Midbrain (tissue), 1 donor: ENCODE measurements around the gene CENPM.

ENCODE experiments used
- DNase-seq: peaks from one replicate; lab custom pipeline; 2025; lab: John Stamatoyannopoulos, UW

CENPM gene

DNA sequence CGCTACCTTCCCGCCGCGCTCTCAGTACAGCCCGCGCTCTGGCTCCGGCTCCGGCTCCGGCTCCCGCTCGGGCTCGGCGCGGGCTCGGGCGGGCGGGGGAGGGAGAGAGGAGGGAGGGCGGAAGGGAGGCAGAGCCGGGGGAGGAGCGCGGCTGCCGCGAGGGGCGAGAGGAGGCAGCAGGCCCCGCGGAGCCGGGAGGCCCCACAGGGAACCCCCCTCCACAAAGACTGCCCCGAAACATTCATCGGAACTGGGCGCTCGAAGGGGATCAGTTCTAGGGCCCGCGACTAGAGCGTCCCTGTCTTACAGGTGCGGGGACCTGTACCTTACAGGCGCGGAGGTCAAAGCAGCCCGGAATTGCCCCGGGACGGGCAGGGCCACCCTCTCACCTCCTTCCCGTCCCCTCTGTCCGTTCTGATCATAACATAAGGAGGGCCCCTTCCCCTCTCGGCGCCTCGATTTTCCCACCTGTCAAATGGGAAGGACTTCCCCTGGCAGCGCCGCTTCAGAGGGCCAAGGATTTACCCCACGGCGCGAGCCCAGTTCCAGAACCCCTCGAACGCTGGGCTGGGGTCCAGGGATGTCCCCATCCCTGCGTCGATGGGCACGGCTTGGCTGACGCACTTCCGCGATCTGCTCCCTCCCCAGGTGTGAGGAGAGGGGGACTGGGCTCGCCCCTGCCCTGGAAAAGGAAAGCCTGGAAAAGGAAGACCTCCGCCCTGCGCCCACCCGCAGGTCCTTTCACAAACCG lies 31.7 kb downstream of the CENPM start, which contains the start of gene SHISA8:
Gene SHISA8, minus strand, starts transcription at position 40 of the 751 bp plus-strand sequence. CDS start 407 bp downstream, outside the sequence.
- peak; percentile 9 for DNase-seq

DNA sequence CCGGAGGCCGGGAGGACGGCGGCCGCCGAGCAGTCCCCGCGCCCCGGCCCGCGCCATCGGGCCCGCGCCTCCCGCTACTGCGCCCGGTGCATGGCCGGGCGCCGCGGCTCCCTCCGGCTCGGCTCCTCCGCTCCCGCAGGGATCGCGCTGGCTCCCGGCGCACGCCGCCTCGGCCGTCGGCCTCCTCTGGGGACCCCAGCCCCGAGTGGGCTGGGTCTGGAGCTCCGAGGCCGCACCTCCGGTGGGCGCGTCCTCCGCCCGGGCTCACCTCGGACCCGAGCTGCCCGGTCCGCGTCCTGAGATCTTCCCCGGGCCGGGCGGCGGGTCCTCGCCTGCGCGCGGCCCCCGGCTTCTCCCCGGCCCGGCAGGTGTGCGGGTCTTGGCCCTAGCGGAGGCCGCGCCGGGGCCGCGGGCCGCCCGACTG lies 32.3 kb downstream of the CENPM start:
- DNase-seq, result no peak

DNA sequence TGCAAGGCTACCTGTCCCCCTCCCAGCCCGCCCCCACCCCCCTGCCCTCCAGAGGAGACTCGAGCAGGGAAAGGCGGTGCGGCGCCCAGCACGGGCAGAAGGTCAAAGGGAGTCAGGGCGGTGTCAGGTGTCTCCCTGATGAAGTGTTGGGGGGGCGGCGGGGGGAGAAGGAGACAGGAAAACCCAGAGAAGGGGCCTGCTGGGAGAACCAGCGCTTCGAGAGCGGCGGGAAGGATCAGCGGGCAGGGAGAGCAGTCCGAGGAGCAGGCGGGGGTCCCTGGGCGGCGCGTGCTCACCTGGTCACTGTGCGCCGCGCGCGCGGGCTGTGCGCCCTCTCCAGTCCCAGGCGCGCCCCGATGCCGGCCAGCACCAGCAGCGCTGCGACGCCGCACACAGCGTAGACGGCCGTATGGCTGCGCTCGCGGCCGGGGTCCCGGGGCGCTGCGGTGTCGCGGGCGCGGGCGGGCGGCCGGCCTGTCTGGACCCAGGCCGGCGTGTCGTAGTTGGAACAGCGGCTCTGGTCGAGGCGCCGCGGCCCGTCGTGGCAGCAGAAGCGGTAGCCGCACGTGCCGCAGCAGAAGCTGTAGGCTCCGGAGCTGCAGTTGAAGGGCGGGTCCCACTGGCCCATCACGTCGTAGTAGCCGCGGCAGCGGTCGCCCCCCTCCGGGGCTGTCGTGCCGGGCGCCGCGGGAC lies 33.0 kb downstream of the CENPM start:
- DNase-seq, result no peak

DNA sequence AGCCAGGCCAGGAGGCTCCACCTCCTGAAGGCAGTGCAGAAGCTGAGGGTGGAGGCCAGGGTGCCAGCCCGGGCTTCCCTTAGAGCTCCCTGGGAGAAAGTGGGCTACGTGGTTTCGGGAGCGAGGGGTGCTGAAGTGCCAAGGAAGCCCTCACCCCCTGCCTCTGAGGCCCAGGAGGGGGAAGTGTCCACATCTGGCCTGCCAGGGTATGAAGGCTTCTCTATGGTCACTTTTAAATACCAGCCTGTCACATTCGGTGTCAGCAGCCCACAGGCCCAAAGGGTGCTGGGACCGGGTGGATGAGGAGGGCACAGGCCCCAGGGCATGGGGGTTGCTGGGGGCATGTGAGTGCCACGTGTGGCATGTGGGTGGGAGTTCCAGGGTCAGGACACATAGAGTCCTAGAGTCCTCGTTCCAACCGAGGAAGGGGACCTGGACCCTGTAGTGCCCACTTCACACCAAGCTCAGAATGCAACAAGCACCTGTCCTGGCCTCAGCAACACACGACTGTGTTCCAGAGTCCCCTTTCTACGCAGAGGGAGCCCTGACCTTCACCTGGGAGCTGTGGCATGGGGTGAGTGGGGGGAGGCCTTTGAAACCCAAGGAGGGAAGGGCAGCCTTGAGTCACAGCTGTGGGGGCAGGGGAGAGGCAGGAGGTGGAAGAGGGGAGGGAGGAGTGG lies 33.8 kb downstream of the CENPM start:
- DNase-seq, result no peak

DNA sequence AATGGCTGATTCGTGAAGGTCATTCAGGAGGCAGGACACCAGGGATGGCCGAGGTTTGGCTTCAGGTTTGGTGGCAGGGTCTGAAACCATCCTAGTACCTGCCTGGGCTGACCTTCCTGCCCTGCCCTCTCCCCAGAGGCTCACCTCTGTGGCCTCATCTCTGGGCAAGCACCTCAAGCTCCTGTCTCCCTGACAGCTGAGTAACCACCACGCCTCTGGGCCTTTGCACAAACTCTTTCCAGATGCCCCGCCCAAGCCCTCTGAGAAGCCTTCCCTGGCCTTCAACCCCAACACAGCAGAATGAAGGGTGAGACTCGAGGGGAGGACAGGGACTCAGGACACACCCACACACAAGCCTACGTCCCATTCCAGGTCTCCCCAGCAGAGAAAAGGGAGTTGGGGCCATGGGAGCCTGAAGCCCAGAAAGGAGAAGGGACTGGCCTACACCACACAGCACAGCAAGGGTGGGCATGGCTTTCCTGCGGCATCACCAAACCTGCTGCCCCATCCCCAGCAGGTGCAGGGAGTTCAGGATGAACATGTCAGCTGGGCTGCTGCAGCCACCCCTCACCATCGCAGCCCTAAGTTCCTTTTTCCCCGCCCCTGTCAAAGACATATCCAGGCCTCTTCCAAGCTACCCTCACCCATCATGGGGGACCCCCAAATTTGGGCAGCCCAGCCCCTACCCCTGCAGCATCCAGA lies 34.5 kb downstream of the CENPM start:
- DNase-seq, result no peak

DNA sequence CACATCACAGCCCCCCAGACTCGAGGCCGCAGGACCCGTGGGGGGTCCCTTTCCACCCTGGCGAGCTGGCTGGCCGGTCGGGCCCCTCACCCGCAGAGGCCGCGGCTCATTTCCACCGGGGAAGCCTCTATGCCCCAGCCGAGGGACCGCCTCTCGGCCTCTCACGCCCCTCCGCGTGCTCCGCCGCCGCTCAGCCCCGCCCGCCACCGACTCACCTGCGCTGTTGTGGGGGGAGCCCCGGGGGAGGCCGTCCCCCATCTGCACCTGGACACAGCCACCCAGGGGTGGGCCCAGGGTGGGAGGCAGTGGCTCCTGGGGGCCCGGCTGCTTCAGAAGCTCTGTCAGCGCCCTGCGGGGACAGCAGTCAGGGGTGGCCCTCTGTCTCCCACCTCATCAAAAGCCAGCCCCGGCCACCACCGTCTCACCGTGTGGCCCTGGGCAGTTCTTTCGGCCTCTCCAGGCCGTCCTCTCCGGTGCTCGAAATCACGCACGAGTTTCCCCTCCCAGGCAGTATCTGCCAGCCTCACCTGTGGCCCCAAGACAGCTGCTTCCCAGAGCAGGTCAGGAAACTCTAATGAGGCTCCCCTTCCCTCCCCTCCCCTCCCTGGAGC lies 35.8 kb downstream of the CENPM start:
- no peak for DNase-seq

DNA sequence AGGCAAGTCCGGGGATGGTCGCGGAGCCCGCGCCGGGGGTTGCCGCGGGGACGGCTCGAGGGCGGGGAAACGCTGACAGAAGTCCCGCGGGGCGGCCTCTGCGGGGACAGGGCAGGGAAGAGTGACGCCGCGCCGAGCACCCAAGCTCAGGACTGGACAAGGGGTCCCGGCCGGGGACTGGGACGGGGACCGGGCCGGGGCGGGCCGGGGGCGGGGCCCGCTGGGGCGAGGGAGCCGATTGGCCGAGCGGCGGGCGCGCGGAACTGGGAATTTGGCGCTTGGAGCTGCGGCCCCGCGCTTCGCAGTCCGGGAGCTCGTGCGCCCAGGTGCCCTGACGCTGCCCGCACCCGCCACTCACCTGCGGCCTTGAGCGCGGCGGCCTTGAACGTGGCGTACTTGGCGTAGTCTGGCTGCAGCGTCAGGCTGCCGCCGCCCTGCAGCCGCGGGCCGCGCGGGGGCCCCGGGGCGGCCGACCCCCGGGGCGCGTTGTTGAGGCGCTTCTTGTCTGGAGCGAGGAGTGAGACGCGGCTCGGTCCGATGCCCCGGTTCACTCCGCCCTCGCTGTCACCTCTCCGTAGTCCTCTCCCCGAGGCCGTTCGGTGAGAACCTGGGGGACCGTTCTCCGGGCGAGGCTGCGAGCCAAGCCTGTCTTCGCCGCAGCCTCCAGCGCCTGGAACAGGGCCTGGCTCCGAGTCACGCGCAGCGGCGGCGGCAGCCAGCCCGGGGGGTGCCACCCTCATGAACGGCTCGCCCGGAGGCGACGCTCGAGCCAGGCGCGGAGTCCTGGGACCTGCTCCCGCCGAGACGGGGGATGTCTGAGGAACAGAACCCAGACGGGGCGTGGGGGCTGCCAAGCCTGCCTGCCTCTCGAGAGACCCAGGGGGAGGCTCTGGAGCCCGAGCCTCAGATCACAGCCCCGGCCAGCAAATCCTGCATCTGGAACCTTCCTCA lies 36.6 kb downstream of the CENPM start:
- peak; percentile 75 for DNase-seq

DNA sequence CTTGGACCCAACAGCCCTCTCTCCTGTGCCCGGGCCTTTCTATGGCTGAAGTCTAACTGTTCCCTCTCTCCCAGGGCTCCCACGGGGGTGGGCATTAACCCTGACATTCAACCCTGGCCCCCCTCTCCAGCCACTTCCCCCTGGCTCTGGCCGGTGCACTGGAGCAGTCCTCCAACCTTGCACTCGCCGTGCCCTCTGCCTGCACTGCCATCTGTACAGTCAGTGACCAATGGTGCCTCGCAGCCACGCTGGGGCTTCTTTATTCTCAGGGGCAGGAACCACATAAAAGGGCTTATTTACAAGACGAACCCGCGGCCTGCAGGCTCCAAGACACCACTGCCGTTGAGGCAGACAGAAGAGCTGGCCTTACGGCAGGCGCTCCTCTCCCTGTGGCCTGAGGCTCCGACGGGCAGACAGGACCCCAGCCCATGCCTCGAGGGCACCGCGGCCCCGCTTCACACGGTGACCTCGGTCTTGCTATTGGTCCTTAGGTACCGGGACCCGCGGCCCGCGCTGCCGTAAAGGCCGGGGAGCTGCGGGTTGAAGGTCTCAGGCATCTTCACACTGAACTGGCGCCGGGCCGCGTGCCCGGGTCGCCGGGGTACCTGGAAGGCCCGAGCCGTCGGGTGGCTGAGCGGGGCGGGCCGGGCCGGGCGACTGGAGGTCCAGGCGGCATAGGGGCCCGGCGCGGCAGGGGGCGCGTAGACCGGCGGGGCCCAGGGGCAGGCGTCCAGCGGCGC lies 37.5 kb downstream of the CENPM start:
- DNase-seq, result no peak

DNA sequence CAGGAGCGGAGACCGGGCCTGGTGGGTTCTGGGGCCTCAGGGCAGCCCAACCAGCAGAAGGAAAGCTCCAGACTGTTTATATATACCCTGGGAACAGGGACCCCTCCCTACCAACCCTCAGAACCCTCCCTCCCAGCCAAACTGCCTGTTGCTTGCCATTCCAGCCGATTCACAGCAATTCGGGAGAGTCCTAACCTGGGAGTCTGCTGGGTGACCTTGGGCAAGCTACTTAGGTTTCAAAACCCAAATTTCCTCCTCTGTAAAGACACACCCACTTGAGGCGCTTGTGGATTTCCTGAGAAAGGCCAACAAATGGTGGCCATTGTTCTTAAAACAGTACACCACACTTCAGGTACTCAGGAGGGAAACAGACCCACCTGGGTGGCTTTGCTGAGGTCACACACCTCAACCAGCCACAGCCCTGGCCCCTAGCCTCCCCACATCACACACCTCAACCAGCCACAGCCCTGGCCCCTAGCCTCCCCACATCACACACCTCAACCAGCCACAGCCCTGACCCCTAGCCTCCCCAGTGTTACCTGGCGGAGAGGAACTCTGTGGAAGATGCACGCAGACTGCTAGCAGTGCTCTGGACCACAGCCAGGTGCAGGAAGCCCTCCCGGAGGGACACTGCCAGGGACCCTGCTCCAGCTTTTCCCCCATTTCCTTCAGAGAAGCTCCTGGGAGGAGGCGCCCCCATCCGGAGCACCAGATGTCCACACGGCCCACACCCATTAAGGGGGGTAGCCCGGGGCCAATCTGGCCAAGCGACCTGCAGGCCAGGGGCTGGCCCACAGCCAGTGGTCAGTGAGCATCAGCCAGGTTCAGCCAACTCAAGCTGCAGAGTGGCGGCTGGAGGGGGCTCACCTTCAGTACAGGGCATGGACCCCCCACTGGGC lies 38.3 kb downstream of the CENPM start:
- DNase-seq, result no peak

DNA sequence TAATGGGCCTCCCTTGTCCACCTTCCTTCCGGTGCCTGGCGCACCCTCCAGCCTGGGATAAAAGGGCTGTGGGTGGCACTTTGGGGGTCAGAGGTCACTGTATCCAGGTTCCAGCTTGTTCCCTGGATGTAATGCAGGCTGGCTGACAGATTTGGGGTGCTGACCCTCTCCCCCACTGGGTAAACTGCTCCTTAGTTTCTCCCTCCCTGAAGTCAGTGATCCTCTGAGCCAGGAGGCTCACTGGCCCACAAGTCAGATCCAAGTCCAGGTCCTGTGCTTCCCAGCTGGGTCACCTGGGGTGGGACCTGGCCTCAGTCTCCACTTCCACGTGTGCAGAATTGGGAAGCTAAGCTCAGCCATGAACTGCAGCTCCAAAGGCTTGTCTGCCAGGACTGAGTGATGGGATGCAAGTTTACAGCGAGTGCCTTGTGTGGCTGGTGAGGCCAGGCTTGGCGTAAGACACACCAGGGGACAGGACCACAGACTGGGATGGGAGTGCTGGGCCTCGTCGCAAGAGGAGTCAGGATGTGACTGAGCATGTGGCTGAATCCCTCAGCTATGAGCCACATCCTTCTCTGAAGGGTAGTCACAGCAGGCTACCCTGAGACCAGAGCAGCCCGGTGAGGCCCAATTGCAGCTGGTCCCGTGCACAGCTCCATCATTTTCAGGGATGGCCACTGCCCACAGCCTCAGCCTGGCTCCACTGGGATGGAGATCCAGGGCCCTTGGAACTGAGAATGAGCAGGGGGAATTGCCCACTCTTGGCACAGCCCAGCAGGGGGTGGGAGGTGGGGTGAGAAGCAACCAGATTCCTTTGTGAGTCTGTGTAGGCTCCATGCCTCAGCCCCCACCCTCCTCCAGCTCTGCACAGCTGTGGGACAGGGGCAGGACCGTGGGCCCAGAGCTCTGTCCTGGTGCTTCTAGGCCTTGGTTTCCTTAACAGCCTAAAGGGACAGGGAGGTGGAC lies 39.2 kb downstream of the CENPM start:
- no peak for DNase-seq

DNA sequence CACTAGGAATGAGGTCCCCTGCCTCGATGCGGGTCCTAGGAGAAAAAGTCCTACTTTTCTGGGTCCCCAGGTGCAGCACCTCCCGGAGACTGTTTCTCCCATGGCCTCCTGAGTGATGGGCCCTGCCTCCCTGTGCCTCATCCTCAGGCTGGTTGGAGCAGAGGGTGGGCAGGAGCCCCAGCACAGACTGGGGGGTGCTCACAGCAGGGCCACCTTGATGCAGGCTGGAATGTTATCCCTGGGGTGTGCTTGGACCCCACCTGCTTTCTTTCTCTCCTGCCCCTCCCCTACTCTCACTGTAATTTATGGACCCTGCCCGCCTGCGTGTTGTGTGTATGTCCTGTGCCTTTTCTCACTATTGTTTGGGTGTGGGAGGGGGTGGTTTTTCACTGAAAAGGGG lies 40.1 kb downstream of the CENPM start:
- DNase-seq, result no peak

DNA sequence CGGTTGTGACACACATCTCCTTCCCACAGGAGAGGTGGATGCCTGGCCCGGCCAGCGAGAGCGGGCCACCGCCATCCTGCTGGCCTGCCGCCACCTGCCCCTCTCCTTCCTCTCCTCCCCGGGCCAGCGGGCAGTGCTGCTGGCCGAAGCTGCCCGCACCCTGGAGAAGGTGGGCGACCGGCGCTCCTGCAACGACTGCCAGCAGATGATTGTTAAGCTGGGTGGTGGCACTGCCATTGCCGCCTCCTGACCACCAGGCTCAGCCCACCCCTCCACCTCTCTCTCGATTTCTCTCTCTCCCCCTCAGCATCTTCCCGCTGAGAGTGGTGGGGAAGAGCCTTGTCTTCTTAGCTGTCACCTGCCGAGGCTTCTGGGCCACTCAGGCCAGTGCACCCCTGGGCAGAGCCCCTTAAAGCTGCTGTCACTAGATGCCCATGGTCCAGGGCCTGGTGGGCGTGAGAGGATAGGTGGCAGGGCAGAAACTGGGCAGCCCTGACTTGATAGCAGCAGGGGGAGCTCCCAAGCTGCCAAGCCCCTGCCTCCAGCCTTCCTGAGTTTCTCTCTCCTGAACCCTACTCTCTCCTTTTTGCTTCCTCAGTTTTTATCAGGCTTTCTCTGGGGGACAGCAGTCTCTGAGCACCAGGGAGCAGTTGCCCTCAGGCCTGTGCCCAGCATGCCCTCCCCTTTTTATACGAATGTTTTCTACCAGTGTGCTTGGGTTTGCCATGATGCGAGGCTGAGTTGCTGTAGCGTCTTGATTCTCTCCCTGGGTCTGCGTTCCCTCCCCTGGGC lies 41.3 kb downstream of the CENPM start:
- DNase-seq, result no peak

DNA sequence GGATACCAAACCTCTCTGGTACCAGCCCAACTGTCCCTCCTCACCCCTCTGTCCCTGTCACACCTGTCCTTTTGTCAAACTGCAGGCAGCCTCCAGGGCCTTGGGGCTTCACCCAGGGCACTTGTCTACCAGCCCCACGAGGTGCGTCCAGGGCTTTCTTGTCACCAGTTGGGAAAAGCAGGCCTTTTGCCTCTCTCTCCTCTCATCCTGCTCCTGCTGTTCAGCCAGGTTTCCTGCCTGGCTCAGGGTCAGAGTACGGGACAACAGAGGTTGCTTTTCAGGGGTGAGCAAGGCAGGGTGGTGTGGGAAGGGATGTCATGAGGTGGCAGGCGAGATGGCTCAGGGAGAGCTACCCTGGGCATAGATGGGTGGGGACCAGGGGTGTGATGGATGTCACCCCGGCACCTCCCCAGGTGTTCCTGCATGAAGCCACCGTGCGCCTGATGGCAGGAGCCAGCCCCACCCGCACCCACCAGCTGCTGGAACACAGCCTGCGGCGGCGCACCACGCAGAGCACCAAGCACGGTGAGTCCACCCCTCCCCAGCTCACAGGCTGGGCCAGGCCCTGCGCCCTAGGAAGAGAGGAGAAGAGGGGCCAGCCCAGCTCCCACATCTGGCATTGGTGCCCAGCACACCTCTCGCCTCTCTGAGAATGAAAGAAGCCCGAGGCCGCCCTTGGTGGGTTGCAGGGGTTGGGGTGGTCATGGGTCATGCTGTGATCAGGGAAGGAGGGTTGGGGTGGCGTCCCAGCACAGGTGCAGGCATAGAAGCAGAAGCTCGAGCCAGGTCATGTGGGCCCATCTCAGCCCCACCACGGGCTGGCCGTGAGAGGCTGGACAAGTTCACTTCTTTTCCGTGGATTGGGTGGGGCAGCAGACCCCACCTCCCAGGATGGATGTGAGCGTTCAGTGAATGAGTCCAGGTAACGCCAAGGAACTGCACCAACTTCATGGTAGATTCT lies 42.2 kb downstream of the CENPM start:
- DNase-seq, result no peak

DNA sequence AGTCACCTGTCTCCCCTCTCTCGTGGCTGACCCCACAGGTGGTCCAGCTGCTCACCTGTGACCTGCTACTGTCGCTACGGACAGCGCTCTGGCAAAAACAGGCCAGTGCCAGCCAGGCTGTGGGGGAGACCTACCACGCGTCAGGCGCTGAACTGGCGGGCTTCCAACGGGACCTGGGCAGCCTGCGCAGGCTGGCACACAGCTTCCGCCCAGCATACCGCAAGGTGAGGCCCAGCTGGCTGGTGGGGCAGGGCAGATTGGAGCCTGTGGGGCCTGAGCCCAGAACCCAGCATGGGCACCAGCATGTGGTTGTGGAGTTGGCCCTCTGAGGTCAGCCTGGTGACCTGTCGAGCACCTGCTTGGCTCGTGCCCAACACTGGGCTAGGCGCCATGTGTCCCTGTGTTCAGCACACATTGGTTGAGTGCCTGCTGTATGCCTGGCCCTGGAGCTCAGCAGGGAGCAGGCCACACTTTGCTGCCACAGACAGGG lies 44.0 kb downstream of the CENPM start:
- DNase-seq, result no peak

DNA sequence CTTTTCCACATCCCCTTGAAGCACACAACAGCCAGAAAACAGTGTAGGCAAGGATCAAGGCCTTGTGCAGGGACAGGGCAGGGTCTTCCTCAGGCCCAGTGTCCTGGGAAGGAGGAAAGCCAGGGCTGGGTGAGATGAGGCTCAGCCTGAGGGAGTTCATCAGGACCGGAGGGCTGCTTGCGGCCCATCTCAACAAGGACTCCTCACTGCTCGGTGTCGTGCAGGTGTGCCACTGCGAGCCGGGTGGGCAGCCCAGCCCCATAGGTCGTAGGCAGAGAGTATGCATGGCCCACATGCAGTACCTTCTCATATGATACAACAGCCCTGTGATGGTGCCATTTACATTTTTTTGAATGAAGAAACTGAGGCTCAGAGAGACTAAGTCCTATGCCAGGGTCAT lies 44.9 kb downstream of the CENPM start:
- no peak for DNase-seq
